NCI-H774 (cell line): ENCODE measurements around the gene ITGA2B.
A peak's percentile ranks its signal among the peaks of the same experiment; 100 is the strongest.
"Not testable (repeated sequence)": the region's sequence is repeated elsewhere in the genome, so short reads cannot be mapped to it uniquely, and the experiment has no call there.

ENCODE experiments used
- DNase-seq: peaks from one replicate; lab custom pipeline; 2025; lab: John Stamatoyannopoulos, UW

ITGA2B gene

DNA sequence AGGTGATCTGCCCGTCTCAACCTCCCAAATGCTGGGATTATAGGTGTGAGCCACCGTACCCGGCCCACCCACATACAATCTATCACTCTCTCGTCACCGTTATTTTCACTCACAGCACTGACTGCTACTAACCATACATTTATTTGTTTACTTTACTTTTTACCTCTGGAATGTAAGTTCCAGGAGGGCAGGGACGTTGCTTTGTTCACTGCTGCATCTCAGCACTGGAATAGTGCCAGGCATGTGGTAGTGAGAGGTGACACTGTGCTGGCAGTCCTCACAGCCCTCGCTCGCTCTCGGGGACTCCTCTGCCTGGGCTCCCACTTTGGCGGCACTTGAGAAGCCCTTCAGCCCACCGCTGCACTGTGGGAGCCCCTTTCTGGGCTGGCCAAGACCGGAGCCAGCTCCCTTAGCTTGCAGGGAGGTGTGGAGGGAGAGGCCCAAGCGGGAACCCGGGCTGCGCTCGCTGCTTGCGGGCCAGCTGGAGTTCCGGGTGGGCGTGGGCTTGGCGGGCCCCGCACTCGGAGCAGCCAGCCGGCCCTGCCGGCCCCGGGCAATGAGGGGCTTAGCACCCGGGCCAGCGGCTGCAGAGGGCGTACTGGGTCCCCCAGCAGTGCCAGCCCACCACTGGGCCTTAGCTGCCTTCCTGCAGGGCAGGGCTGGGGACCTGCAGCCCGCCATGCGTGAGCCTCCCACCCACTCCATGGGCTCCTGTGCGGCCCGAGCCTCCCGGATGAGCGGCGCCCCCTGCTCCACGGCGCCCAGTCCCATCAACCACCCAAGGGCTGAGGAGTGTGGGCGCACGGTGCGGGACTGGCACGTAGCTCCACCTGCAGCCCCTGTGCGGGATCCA is 20.8 kb downstream of the ITGA2B start:
- not testable (repeated sequence) for DNase-seq

DNA sequence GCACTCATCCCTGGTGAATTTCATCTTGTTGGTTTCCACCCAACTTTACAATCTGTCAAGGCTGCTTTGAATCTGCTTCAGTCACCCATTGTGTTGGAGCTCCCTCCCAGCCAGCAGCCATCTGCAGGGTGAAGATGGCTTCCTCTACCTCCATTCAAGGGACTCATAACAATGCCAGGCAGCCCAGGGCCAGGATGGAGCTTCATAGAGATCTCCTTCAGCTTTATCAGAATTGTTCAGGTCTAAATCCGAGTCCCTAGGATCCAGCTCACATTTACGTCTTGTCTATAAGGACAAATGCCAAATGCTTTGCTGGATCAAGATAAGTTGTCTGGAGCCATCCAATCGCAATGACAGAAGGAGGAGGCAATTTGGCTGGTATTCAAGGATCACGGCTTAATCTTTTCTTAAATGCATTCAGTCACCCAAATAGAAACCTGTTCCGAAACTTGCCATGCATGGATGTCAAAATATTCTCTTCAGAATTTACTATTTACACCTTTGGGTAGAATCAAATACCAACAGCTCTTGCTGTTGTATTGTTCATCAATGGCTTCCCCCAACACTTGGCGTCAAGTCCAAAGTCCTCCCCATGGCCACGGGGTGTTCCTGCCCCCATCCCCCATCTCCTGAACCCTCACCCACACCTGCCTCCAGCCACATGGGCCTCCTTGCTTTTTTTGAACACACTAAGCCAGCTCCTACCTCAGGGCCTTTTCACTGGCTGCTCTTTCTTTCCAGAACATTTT is 22.0 kb downstream of the ITGA2B start:
- DNase-seq, result no peak

DNA sequence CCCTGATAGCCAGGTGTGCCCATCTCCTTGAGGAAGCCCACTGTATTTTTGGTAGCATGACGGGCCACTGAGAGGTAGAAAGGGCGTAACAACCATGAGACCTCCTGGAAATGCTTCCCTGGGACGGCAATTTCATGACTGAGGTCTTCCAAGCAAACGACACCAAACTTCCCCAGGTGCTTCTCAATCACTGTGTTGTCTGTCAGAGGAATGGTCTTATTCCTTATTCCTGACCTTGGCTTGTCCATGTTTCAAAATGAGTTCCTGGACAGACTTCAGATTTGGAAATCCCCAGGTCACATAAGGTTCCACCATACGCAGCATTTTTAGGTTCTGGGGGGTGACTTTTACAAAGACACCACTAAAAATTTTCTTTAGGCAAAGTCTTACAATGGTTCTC is 24.4 kb downstream of the ITGA2B start:
- DNase-seq, result not testable (repeated sequence)

DNA sequence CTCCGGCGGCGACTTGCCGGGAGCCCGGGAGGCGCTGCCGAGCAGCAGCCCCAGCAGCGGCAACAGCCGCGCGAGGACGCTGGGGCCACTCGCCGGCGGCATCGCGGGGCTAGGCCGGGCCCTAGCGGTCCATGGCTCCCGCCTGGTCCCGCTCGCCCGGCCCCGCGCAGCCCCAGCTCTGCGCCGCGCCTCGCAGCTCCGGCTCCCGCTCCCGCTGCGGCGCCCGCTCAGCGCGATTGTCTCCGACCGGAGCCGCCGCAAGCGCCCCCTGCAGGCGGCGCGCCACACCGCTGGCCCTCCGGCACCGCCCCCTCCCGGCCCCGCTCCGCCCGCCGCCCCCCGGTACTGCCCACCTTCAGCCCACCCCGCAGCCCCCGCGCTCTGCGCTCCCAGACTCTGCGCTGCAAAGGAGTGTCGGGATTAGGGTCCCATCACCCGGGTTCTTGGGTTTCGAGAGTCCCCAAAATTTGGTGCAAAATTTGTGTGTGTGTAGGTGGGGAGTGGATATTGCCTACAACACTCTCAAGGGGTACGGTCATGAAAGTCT is 25.8 kb downstream of the ITGA2B start, which contains the start of gene FAM171A2:
TSS of gene FAM171A2 (minus strand) at position 241 of the 547 bp plus-strand sequence. CDS start at position 102, 139 bp downstream.
- peak; percentile 55 for DNase-seq

DNA sequence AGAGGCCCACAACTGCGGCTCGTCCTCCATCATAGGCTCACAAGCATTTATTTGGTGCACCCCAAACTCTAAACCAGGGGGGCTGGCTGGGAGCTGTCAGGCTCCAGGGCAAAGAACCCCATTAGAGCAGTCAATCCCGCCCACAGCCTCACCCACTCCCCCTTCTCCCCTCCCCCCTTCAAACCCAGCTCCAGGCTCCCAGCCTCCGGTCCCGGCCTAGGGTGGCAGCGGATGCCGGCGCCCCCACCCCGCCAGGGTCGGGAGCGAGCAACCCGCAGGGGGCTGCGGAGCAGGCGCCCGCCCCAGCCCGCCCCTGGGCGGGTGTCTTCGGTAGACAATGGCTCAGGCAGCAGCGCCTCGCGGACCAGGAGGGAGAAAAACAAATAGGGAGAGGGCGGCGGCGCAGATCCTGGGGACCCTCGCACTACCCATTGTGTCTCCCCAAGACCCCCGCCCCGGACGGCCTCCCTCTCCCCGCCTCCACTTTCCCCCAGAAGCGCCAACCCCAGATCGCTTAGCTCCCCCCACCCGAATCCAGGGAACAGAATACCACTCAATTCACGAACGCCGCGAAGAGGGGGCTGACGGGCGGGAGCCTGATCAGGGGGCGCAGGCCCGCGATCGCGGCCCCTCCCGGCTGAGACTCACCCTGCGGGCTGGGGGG is 26.4 kb downstream of the ITGA2B start:
- DNase-seq, result peak; percentile 20

DNA sequence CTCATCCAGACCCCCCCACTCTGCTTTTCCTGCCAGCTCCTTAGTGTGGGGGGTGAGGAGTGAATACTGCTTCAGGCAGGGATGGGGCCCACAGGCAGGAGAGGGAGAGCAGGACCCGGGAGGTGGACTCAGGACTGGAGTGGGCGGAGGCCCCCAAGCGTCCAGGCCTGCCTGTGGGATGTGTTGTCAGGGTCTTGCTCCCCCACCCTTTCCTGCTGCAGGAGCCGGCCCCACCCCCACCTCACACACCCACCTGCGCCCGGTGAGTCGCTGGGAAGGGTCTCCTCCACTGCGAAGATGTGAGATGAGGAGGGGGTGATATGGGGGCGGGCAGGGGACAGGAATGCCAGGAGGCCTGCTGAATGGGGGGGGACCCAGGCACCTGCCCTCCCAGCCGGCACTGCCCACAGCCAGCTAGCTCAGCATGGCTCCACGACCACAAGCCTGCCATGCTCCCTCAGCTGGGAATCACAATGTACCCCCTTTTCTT is 26.9 kb downstream of the ITGA2B start:
- no peak for DNase-seq

DNA sequence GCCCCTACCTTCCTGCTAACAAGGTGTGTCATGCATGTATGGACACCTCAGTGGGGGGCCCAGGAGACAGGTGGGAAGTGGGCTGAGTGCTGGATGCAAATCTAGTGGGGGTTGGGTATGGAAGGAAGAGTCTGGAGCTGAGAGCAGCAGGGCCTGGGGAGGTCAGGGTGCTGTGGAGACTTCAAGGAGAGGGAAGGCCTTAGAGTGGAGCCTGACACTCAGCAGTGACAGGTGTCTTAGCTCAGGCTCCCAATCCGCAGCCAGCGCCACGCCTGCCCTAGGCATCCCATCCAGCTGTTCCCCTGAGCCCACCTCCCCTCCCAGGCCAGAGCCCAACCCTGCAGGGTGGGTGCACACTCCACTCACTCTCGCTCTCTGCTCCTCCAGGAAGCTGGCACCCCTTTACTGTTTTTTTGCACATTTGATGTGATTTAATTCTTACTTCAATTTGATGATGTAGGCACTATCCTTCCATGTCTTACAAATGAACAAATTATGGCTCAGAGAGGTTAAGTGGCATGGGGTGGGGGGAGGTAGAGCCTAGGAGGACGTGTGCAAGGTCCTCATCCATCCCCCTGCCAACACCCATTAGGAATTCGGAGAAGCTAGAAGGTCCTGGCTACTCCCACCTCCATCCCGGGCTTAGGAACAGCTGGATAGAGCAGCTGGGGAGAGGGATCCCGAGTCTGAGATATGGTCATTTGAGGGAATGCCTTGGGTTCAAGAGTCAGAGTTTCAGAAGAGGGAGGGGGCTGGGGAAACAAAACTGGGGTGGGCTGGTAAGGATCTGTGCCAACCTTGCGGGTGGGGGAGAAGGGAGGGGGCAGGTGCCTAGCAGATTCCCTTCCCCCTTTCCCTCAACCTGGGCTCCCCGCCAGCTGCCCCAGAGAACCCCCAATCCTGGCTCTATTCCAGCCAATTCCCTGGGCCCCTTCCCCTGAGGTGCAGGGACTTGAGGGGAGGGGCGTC is 27.9 kb downstream of the ITGA2B start:
- DNase-seq, result no peak

DNA sequence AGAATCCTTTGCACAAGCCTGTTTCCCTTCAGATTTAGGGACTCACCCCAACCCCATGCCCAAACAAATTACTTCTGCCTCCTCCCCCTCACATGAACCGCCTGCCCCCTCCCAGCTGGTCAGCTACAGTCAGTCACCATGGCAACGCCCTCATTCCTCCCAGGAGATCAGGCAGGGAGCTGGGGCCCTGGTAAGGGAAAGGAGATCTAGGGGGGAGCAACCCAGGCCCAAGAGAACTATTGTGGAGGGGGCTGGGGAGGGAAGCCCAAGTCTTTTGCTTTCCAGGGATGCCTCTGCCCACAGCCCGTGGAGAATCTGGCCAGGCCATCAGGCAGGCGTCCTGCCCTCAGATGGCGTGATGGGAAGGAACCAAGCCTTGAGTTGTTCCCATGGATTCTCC is 28.6 kb downstream of the ITGA2B start:
- DNase-seq, result no peak

DNA sequence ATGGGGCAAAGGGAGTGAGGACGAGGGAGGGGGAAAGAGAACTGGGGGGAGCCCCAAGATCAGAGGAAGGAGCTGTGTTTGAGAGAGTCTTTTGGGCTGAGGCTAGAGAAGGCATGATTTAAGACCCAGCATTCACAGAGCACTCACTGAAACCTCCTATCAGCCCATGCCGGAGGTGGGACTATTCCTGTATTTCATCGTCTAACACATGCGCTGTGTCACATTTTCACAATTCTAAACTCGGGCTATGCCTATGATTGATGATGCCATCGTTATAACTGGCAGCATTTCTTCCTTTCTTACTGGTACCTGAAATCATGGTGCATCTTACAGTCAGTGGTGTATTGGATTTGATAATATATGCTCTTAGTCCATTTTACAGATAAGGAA is 29.3 kb downstream of the ITGA2B start:
- DNase-seq, result no peak

DNA sequence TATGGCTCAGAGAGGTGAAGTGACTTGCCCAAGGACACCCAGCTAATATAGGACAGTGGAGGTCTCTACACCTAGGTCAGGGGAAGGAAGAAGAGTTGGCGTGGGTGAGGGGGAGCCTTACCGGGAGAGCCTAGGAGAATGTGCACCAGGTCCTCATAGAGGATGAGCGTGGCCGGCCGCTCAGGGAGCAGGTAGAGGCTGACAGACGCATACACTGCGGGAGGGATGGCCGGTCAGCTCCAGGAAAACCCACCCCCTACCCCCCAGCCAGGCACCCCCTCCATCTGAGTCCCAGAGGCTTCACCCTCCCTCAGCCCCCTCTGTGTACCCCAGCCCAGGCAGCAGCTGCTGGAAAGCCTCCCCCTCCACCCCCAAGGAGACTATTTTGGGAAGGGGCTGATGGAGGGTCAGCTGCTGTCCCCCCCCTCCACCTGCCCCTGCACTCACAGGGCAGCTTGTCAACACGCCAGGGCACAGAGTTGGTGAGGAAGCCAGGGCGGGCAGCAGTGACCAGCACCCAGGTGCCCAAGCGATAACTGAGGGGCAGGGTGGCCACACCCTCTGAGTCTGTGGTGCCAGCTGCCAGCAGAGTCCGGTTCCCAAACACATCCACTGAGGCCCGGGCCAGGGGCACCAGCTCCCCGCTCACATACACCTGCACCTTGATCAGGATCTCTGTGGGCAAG is 29.8 kb downstream of the ITGA2B start:
- DNase-seq, result no peak

DNA sequence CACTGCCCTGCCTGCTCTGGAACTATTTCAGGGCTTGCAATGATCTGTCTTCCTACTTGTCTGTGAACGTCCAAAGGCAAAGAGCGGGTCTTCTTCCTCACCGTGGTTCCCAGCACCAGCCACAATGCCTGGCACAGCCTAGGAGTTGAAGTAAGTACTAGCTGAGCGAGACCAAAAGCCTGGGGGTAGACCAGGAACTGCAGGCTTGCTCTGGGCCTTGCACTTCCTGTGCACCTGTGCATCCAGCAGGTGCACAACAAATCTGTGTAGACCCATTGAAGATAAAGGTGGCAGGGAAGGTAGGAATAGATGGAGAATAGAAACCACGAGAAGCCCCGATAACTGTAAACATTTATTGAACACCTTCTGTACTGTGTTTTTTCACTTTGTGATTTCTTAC is 30.4 kb downstream of the ITGA2B start:
- DNase-seq, result no peak

DNA sequence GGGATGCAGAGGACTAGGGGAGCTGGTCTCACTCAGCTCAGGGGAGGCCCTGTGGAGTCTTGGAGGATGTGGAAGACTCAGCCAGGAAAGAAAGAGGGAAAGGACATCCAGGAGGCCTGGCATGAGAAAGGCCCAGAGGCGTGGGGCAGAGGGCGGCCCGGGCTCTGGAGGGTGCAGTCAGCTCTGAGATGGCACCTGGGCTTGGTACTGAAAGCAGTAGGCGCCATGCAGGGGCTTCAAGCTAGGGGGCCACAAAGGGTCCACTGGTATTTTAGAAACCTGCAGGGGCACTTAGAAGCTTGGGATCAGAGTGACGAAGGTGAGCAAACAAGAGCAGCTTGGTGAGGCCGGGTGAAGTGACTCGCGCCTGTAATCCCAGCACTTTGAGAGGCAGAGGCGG is 31.4 kb downstream of the ITGA2B start:
- no peak for DNase-seq

DNA sequence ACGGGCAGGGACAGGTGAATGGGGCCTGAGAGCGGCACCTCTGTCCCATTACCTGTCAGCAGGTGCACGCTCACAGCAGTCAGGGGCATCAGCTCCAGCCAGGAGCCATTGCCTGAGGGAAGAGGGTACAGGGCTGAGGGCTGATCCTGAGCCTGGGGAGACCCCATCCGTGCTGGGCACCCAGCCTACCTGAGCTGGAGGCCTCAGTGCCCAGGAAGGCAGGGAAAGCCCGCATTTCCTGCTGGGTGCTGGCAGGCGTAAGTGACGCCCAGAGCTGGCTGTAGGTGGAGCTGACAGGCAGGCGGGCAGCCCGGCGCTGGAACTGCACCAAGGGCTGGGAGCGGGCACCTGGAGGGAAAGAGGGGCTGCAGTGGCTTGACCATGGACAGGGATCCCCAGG is 33.2 kb downstream of the ITGA2B start:
- no peak for DNase-seq

DNA sequence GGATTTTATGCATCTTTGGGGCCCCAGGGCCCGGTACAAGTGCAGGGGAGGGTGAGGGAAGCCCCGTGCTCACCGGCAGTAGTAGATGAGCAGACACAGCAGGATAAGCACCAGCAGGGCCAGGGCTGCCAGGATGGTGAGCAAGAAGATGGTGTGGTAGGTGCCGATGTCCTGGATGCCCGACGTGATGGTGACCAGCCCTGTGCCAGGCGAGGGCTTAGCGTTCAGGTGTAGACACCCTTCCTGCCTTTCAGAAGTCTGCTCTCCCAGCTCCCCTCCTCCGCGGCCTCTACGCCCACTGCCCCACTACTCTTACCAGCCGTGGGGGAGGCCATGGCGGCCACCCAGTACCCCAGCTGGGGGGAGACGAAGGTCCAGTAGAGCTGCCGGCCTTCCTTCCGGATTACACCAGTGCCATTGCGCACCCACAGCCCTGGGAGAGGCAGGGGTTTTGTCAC is 33.8 kb downstream of the ITGA2B start:
- DNase-seq, result no peak

DNA sequence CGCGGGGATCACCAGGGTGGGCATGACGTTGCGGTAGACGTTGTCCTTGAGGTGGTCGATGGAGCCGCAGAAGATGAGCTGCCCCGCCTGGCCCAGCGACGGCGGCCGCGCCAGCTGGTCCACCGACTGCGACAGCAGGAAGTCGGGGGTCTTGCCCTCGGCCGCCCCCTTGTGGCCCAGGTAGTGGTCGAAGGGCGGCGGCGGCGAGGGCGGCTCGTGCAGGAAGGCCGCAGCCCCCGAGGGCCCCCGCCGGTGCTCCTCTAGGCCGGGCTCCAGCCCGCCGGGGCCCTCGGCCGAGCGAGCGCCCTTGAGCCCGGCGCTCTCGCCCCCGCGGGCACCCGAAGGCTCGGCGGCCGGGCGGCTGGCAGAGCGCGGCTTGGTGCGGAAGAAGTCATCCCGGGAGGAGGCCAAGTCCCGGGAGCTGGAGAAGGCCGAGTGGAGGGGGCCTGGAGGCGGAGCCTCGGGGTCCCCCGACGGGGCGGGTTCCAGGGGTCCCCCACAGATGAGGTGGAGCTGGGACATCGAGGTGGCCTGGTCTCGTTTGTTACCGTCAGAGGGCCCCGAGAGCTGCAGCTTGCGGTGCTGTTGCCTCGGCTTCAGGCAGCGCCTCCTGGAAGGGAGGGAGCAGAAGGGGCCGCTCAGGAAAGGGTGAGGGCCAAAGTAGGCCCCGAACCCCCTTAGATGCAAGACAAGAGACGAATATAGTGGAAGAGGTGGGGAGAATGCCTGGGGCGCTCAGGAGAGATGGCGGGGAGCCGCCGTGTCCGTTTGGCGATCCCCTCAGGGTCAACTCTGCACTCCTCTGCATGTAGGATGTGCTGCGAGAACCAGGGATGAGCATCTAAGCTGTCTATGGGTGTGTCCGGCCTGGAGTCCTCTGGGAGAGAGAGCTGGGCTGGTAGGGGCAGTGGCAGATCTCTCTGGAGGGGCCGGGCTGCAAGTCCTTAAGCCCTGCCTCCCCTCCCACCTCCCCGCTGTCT is 34.6 kb downstream of the ITGA2B start:
- no peak for DNase-seq

DNA sequence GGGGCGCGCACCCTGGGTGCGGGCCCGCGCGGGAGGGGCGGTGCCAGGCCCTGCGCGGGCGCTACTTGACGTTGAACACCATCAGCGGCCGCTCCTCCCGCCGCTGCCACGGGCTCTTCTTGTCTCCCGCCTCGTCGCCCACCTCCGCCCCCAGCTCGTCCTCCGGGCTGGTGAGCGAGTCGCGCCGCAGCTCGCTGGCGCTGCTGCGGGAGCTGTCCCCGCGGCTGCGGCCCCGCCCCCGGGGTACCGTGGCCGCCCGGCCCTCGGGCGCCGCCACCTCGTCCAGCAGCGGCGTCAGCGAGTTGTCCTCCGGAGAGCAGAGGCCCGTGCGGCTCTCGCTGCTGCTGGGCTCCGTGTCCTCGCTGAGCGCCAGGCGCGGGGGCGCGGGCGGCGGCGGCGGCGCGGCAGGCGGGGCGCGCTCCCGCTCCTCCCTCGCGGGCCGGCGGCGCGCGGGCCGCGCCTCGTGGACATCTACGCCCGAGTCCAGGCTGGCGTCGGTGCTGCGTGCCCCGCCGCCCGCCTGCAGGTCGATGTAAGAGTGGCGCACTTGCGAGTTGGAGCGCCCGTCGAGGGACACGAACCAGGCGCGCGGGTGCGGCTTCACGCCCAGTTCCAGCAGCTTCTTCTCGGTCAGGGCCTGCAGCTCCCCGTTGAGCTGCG is 35.6 kb downstream of the ITGA2B start:
- no peak for DNase-seq

DNA sequence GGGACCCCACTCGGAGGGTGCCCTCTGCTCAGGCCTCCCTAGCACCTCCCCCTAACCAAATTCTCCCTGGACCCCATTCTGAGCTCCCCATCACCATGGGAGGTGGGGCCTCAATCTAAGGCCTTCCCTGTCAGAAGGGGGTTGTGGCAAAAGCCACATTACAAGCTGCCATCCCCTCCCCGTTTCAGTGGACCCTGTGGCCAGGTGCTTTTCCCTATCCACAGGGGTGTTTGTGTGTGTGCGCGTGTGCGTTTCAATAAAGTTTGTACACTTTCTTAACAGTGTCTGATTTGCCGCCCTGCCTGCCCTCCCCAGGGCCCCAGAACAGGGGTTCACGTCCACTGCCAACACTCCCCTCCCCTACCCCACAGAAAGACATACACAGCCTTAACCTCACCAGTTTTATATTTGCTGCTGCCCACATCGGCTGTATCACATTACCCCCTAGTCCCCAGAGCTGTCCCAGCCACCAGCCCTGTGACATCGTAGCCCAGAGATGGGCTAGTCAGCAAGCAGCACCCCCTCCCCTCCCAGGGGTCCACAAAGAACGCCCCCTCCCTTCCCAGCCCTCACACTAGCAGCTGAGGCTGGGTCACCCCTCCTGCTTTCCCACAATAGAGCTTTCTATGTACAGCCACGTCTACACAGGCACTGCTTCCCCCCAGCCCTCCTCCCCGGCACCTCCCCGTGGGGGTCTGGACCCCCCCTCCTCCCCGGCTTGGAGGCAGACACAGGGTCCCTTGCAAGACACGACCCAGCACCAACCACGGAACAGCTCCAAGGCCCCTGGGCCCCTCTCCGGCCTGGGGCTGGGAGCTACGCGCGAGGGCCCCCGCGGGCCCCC is 36.4 kb downstream of the ITGA2B start:
- DNase-seq, result no peak
